ENCODE measurements around the gene RUSC2. TPM values are rescaled to one million over a fixed set of nuclear protein-coding genes. Genes with fewer than 3 reads are reported as not detected.
"Not testable (repeated sequence)": the region's sequence is repeated elsewhere in the genome, so short reads cannot be mapped to it uniquely, and the experiment has no call there.

The RUSC2 gene
- total RNA-seq, 1 donor from 2014 or later: 116 TPM

DNA sequence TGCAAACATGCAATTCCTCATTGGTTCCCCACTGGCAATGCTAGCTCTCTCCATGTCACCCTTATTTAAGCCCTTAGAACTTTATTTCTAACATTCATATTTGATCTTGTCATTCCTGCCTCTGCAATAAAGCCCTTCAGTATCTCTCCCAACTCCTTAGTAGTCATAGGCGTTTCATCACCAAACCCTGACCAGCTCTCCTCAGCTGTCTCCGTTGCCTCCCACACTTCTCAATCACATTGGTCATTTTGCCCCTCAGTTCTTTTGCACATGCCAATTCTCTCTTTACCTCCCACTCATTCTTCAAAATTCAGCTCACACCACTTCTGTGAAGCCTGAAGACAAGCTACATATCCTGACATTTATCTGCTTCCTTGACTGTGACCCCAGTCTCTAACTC lies 2.8 kb upstream of the RUSC2 start:
- no peak for DNase-seq (ENCODE audit: low spot score in 2 of 2)
- H3K4me3 ChIP-seq: no peak overlapping the region
- intact Hi-C loops (cut with DNase I): loop anchor here (10.0 kb wide), 1 partner anchor 238 kb away; no protein-coding TSS in a partner anchor
- no peaks in the 10 kb centered on the region for H3K36me3 ChIP-seq
- no peaks in the 10 kb centered on the region for H3K27me3 ChIP-seq
- TF ChIP-seq, protein P1, sequence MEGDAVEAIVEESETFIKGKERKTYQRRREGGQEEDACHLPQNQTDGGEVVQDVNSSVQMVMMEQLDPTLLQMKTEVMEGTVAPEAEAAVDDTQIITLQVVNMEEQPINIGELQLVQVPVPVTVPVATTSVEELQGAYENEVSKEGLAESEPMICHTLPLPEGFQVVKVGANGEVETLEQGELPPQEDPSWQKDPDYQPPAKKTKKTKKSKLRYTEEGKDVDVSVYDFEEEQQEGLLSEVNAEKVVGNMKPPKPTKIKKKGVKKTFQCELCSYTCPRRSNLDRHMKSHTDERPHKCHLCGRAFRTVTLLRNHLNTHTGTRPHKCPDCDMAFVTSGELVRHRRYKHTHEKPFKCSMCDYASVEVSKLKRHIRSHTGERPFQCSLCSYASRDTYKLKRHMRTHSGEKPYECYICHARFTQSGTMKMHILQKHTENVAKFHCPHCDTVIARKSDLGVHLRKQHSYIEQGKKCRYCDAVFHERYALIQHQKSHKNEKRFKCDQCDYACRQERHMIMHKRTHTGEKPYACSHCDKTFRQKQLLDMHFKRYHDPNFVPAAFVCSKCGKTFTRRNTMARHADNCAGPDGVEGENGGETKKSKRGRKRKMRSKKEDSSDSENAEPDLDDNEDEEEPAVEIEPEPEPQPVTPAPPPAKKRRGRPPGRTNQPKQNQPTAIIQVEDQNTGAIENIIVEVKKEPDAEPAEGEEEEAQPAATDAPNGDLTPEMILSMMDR (IDR thresholded peaks at IDR 0.05): no peak
- H3K27ac ChIP-seq: no peak overlapping the region
- no peaks in the 10 kb centered on the region for H3K4me1 ChIP-seq
- no peaks in the 10 kb centered on the region for H3K9me3 ChIP-seq

DNA sequence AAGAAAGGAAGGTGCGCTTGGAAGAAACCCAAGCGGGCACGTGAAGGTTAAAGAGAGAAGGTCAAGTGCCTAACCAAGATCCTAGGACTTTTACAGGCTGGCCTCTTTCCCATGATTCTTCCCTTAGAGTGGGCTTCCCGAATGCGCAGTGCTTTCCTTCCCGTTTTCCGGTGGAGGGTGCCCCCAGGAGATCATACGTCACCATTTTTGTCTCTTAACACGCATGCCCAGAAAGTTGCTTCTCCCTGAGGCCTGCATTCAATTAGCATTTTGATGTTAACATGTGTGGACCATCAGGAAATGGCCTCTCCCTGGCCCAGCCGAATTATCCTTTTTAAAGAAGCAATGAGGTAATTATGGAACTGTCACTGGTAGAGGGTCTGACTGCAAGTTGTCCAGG lies 1.9 kb upstream of the RUSC2 start:
- Histone ChIP-seq H3K4me1 (no peaks in the 10 kb centered on the region), H3K4me3 (no peak overlapping the region), H3K36me3 (no peaks in the 10 kb centered on the region), H3K9me3 (no peaks in the 10 kb centered on the region), H3K27ac (peak overlapping the region; percentile 98 to 99), H3K27me3 (no peaks in the 10 kb centered on the region)
- intact Hi-C loops (cut with DNase I): loop anchor here (2.0 to 10.0 kb wide), 3 partner anchors 67 to 237 kb away; partner anchors contain the start of gene TESK1
- DNase-seq (ENCODE audit: low spot score in 2 of 2): no peak
- TF ChIP-seq, protein P1 (IDR thresholded peaks at IDR 0.05): no peak

DNA sequence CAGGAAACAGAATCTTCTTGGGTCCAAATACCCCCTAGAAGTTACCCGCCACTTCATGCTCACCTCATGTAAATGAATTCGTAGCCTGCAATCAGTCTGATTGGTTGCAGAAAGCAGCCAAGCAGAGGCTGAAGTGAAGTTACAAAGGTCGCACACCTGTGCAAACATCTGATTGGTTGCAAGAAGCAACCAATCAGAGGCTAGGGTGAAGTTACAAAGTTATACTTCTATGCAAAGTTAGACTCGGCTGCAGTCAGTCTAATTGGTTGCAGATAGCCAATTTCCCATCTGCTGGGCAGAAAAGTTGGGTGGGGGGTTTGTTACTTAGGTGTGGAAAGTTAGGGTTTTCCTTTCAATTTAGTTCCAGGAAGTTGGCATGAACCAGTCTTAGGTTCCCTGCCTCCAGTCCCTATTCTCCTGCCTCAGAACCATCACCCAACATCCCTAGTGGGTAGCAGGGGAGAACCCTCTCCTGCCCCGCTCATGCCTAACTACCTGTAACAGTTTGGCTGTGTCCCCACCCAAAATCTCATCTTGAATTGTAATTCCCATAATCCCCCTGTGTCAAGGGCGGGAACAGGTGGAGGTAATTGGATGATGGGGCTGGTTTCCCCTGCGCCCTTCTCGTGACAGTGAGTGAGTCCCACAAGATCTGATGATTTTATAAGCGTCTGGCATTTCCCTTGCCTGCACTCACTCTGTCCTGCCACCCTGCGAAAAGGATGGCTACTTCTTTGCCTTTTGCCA lies 1.2 kb upstream of the RUSC2 start:
- Histone ChIP-seq H3K4me3 (peak overlapping the region; percentile 72 to 80), H3K27ac (peak overlapping the region; percentile 98 to 99), H3K4me1 (no peaks in the 10 kb centered on the region), H3K27me3 (no peaks in the 10 kb centered on the region), H3K9me3 (peaks cover 0 to 6% of the 10 kb centered on the region in 2 donors), H3K36me3 (no peaks in the 10 kb centered on the region)
- no peak for DNase-seq (ENCODE audit: low spot score in 2 of 2)
- intact Hi-C loops (cut with DNase I): loop anchor here (1.0 to 10.0 kb wide), 5 partner anchors 23 to 236 kb away; partner anchors contain the start of gene TESK1
- TF ChIP-seq, protein P1 (IDR thresholded peaks at IDR 0.05): no peak

DNA sequence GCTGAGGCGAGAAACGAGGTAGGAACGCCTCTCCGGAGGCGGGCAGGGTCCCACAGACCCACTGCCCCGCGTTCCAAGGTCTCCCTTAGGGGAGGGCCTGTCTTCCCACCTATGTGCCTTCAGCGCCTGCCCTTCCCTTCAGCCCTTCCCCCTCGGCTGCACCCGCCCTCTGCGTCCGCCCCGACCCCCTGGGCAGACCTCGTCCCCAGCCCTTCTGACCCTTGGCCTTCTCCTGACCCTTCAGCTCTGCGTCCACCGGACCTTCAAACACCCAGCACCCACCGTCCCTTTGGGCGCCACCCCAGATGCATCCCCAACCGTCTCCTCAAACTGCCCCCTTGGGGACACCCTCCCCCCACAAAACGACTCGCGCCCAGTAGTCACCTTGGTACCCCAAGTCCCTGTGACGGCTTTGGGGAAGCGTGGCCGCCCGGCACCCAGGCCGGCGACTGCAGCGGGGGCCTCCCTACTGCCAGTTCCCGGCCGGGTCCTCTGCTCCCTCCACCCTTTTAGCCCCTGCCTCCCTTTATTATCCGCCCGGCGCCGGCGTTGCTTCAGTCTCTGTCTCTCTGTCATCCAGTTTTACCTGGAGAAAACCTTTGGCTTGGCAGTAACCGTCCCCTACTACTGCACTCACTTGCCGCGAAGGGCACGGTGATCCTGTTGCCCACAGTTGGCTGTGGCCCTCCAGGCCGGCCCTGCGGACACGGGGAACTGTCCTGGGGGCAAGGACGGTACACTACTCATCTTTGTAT lies 421 bp downstream of the RUSC2 start:
- H3K27ac ChIP-seq: peak overlapping the region; percentile 98 to 99
- TF ChIP-seq, protein P1 (IDR thresholded peaks at IDR 0.05): no peak
- no peaks in the 10 kb centered on the region for H3K27me3 ChIP-seq
- H3K36me3 ChIP-seq: no peaks in the 10 kb centered on the region
- no peaks in the 10 kb centered on the region for H3K4me1 ChIP-seq
- peaks cover 0 to 6% of the 10 kb centered on the region in 2 donors for H3K9me3 ChIP-seq
- DNase-seq (ENCODE audit: low spot score in 2 of 2): peak in 1 of 2 donors; percentile 23
- peak overlapping the region; percentile 72 to 80 for H3K4me3 ChIP-seq
- intact Hi-C loops (cut with DNase I): loop anchor here (2.0 to 10.0 kb wide), 5 partner anchors 28 to 444 kb away; partner anchors contain the start of genes HRCT1 and SPAAR

DNA sequence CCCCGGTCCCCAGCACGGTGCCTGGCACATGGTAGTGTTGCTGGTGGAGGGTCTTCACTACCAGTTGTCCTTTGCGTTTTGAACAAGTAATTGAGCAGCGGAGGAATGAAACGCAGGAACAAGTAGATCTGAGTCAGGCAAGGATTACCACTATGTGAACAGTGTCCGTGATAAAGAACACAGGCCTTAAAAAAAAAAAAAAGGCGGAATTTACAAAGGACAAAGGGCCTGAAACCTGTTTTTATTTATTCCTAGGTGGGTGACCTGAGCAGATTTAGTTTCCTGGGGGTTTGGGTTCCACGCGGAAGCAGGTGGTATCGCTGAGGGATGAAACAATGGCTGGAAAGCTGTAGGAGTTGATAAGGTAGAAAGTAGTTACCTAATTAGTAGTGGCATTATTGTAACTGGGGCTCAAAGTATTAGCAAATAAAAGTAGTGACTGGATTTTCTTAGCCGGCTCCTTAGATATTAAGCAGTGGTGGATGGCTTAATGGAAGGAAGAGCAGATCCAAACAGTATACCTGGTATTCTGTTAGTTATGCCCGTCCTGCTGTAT lies 1.1 kb downstream of the RUSC2 start:
- Histone ChIP-seq H3K4me3 (peak overlapping the region; percentile 72 to 80), H3K27ac (peak overlapping the region; percentile 98 to 99), H3K9me3 (peaks cover 0 to 6% of the 10 kb centered on the region in 2 donors), H3K27me3 (no peaks in the 10 kb centered on the region), H3K4me1 (no peaks in the 10 kb centered on the region), H3K36me3 (no peaks in the 10 kb centered on the region)
- intact Hi-C loops (cut with DNase I): loop anchor here (2.0 to 10.0 kb wide), 5 partner anchors 28 to 444 kb away; partner anchors contain the start of genes HRCT1 and SPAAR
- TF ChIP-seq, protein P1 (IDR thresholded peaks at IDR 0.05): no peak
- no peak for DNase-seq (ENCODE audit: low spot score in 2 of 2)

DNA sequence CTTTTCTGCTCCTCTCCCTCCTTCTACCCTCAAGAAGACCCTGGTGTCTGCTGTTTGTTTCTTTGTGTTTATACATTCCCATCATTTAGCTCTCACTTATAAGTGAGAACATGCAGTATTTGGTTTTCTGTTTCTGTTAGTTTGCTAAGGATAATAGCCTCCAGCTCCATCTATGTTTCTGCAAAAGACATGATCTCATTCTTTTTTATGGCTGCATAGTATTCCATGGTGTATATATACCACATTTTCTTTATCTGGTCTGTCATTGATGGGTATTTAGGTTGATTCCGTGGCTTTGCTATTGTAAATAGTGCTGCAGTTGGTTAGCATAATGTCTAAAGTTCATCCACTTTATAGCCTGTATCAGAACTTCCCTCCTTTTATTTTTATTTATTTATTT lies 3.2 kb downstream of the RUSC2 start:
- intact Hi-C loops (cut with DNase I): loop anchor here (2.0 to 10.0 kb wide), 5 partner anchors 154 to 500 kb away; partner anchors contain the start of genes HRCT1 and SPAAR
- not testable (repeated sequence) for H3K27me3 ChIP-seq; H3K9me3 ChIP-seq; DNase-seq (ENCODE audit: low spot score in 2 of 2)
- Histone ChIP-seq H3K4me1 (peaks cover 0 to 12% of the 10 kb centered on the region in 2 donors), H3K27ac (peak overlapping the region; percentile 98 to 99), H3K4me3 (peak overlapping the region in 1 of 2 donors; percentile 80), H3K36me3 (peaks cover 0 to 11% of the 10 kb centered on the region in 2 donors)
